HEK293T (cell line): Measurements from ENCODE around the gene CHAT.

Experiments
- CTCF ChIA-PET: fragments of 350-600 bp; formaldehyde crosslinking; extraction: SDS; loops from one replicate; lab custom pipeline; 2021; ENCODE audit warnings: antibody characterized with exemption, inconsistent platforms; lab: Yijun Ruan, JAX
- POLR2A ChIA-PET: fragments of 350-600 bp; formaldehyde crosslinking; extraction: SDS; loops from one replicate; lab custom pipeline; 2020; ENCODE audit warnings: antibody characterized with exemption, inconsistent platforms; lab: Yijun Ruan, JAX
- DNase-seq: peaks from one replicate; pipeline ENCODE4 v3.0.0; 2012; ENCODE audit warnings: mixed read lengths; ENCODE audit errors: extremely low spot score
- ARNT ChIP-seq: fragments of 450-650 bp; IDR thresholded peaks from 2 replicates; pipeline ENCODE4 v1.6.1; 2017; ENCODE audit warnings: mild to moderate bottlenecking
- BHLHE40 ChIP-seq: fragments of 450-650 bp; IDR thresholded peaks from 2 replicates; pipeline ENCODE4 v1.6.1; 2016; ENCODE audit warnings: mild to moderate bottlenecking, moderate library complexity, borderline replicate concordance
- CTBP1 ChIP-seq: fragments of 450-650 bp; IDR thresholded peaks from 2 replicates; pipeline ENCODE4 v1.6.1; 2016; ENCODE audit warnings: borderline replicate concordance
- ELF4 ChIP-seq: fragments of 450-650 bp; IDR thresholded peaks from 2 replicates; pipeline ENCODE4 v1.6.1; 2017; ENCODE audit warnings: antibody characterized with exemption
- FOXA1 ChIP-seq: fragments of 450-650 bp; IDR thresholded peaks from 2 replicates; pipeline ENCODE4 v1.6.1; 2016; ENCODE audit warnings: mild to moderate bottlenecking
- FOXK2 ChIP-seq: fragments of 450-650 bp; IDR thresholded peaks from 2 replicates; pipeline ENCODE4 v1.6.1; 2016; ENCODE audit warnings: mild to moderate bottlenecking
- FOXM1 ChIP-seq: fragments of 450-650 bp; IDR thresholded peaks from 2 replicates; pipeline ENCODE4 v1.6.1; 2017; ENCODE audit warnings: mild to moderate bottlenecking, borderline replicate concordance
- HDGF ChIP-seq: fragments of 450-650 bp; IDR thresholded peaks from 2 replicates; pipeline ENCODE4 v1.6.1; 2017; ENCODE audit warnings: antibody characterized with exemption, borderline replicate concordance
- L3MBTL2 ChIP-seq: fragments of 450-650 bp; conservative IDR thresholded peaks from 2 replicates; pipeline ENCODE4 v1.6.1; 2016; ENCODE audit warnings: mild to moderate bottlenecking
- LEF1 ChIP-seq: fragments of 450-650 bp; IDR thresholded peaks from 2 replicates; pipeline ENCODE4 v1.6.1; 2017; ENCODE audit warnings: mild to moderate bottlenecking, borderline replicate concordance
- NFRKB ChIP-seq: fragments of 450-650 bp; IDR thresholded peaks from 2 replicates; pipeline ENCODE4 v1.6.1; 2016; ENCODE audit warnings: mild to moderate bottlenecking, moderate library complexity
- PKNOX1 ChIP-seq: fragments of 450-650 bp; IDR thresholded peaks from 2 replicates; pipeline ENCODE4 v1.6.1; 2016
- SP1 ChIP-seq: fragments of 450-650 bp; IDR thresholded peaks from 2 replicates; pipeline ENCODE4 v1.6.1; 2017
- SUZ12 ChIP-seq: fragments of 450-650 bp; IDR thresholded peaks from 2 replicates; pipeline ENCODE4 v1.6.1; 2016; ENCODE audit warnings: mild to moderate bottlenecking
- TARDBP ChIP-seq: fragments of 450-650 bp; IDR thresholded peaks from 2 replicates; pipeline ENCODE4 v1.6.1; 2016
- ZNF384 ChIP-seq: fragments of 450-650 bp; IDR thresholded peaks from 2 replicates; pipeline ENCODE4 v1.6.1; 2016

CHAT gene

GRCh38 chr10:49622426-49623425 lies 8.9 kb downstream of the CHAT start:
- ChIA-PET CTCF (no interaction called here), POLR2A (no interaction called here)
- TF ChIP-seq L3MBTL2 = no peak
- TF ChIP-seq ZNF384 = no peak
- DNase-seq = no peak

GRCh38 chr10:49624629-49625028 lies 10.8 kb downstream of the CHAT start:
- CTCF ChIA-PET = no interaction called here
- DNase-seq = no peak
- POLR2A ChIA-PET = no interaction called here
- no peak for TF ChIP-seq CTBP1
- TF ChIP-seq PKNOX1 = no peak

- CTCF ChIA-PET = no interaction called here
- no peak for TF ChIP-seq TARDBP
- no peak for TF ChIP-seq CTBP1
- TF ChIP-seq SUZ12 = no peak
- no peak for TF ChIP-seq FOXA1
- no peak for TF ChIP-seq FOXK2
- no peak for TF ChIP-seq ELF4
- TF ChIP-seq ARNT = no peak
- TF ChIP-seq LEF1 = no peak
- no peak for TF ChIP-seq BHLHE40
- TF ChIP-seq HDGF = no peak
- no peak for TF ChIP-seq FOXM1
- no peak for TF ChIP-seq ZNF384
- TF ChIP-seq NFRKB = no peak
- no peak for TF ChIP-seq PKNOX1
- TF ChIP-seq L3MBTL2 = no peak
- no peak for TF ChIP-seq SP1
- POLR2A ChIA-PET = no interaction called here
- DNase-seq = no peak
These were observed 11.6 kb downstream of the CHAT start for GRCh38 chr10:49625411-49625810.

- DNase-seq = no peak
- POLR2A ChIA-PET = no interaction called here
- CTCF ChIA-PET = no interaction called here
- no peak for TF ChIP-seq ARNT
- no peak for TF ChIP-seq TARDBP
- no peak for TF ChIP-seq HDGF
- TF ChIP-seq L3MBTL2 = no peak
- TF ChIP-seq PKNOX1 = no peak
- no peak for TF ChIP-seq ELF4
- no peak for TF ChIP-seq LEF1
- TF ChIP-seq BHLHE40 = no peak
These were observed 13.2 kb downstream of the CHAT start for GRCh38 chr10:49627038-49627437.

- CTCF ChIA-PET = no interaction called here
- no peak for TF ChIP-seq ARNT
- no peak for TF ChIP-seq FOXK2
- no peak for TF ChIP-seq CTBP1
- TF ChIP-seq FOXA1 = no peak
- no peak for TF ChIP-seq NFRKB
- TF ChIP-seq HDGF = no peak
- no peak for TF ChIP-seq BHLHE40
- no peak for TF ChIP-seq FOXM1
- no peak for TF ChIP-seq L3MBTL2
- no peak for TF ChIP-seq TARDBP
- TF ChIP-seq SP1 = no peak
- no peak for TF ChIP-seq ELF4
- no peak for TF ChIP-seq ZNF384
- no peak for TF ChIP-seq SUZ12
- TF ChIP-seq LEF1 = no peak
- TF ChIP-seq PKNOX1 = no peak
- DNase-seq = no peak
- POLR2A ChIA-PET = no interaction called here
These were observed 13.9 kb downstream of the CHAT start for GRCh38 chr10:49627644-49628247.

GRCh38 chr10:49628599-49628998 lies 14.8 kb downstream of the CHAT start:
- TF ChIP-seq FOXA1 (no peak), HDGF (no peak), SUZ12 (no peak), BHLHE40 (no peak), PKNOX1 (no peak), ARNT (no peak), ELF4 (no peak), ZNF384 (no peak), NFRKB (no peak), CTBP1 (no peak), SP1 (no peak), LEF1 (no peak), TARDBP (no peak), FOXM1 (no peak), L3MBTL2 (no peak), FOXK2 (no peak)
- CTCF ChIA-PET = no interaction called here
- POLR2A ChIA-PET = no interaction called here
- DNase-seq = no peak
